GM12801 (cell line): ENCODE measurements around the gene RNPEP.

Experiments
- TF ChIP-seq, protein P1 (sequence below): IDR thresholded peaks from one replicate; pipeline ENCODE4 v1.5.1; 2011; ENCODE audit warnings: control low read depth; ENCODE audit not compliant: insufficient read length; ENCODE audit errors: extremely low read depth

The RNPEP gene

DNA sequence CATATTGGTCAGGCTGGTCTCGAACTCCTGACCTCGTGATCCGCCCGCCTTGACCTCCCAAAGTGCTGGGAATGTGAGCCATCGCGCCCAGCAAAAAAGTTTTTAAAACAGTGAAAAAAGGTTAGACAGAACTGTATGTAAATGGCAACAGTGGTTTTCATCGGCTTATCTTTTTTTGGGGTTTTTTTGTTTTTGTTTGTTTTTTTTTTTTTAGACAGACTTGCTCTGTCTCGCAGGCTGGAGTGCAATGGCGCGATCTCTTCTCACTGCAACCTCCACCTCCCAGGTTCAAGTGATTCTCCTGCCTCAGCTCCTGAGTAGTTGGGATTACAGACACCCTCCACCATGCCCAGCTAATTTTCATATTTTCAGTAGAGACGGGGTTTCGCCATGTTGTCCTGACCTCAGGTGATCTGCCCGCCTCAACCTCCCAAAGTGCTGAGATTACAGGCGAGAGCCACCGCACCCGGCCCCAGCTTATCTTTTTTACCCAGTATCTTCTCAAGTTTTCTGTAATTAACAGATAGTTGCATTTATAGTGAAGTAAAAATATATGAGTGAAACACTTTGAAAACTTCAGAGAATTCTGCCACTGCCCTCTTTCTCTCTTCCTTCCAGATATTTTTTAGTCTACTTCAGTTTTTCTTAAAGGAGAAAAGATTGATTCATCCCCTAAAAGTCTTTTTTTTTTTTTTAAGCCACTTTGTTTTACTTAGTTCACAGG lies 14.1 kb upstream of the RNPEP start:
- TF ChIP-seq, protein P1, sequence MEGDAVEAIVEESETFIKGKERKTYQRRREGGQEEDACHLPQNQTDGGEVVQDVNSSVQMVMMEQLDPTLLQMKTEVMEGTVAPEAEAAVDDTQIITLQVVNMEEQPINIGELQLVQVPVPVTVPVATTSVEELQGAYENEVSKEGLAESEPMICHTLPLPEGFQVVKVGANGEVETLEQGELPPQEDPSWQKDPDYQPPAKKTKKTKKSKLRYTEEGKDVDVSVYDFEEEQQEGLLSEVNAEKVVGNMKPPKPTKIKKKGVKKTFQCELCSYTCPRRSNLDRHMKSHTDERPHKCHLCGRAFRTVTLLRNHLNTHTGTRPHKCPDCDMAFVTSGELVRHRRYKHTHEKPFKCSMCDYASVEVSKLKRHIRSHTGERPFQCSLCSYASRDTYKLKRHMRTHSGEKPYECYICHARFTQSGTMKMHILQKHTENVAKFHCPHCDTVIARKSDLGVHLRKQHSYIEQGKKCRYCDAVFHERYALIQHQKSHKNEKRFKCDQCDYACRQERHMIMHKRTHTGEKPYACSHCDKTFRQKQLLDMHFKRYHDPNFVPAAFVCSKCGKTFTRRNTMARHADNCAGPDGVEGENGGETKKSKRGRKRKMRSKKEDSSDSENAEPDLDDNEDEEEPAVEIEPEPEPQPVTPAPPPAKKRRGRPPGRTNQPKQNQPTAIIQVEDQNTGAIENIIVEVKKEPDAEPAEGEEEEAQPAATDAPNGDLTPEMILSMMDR, result no peak

DNA sequence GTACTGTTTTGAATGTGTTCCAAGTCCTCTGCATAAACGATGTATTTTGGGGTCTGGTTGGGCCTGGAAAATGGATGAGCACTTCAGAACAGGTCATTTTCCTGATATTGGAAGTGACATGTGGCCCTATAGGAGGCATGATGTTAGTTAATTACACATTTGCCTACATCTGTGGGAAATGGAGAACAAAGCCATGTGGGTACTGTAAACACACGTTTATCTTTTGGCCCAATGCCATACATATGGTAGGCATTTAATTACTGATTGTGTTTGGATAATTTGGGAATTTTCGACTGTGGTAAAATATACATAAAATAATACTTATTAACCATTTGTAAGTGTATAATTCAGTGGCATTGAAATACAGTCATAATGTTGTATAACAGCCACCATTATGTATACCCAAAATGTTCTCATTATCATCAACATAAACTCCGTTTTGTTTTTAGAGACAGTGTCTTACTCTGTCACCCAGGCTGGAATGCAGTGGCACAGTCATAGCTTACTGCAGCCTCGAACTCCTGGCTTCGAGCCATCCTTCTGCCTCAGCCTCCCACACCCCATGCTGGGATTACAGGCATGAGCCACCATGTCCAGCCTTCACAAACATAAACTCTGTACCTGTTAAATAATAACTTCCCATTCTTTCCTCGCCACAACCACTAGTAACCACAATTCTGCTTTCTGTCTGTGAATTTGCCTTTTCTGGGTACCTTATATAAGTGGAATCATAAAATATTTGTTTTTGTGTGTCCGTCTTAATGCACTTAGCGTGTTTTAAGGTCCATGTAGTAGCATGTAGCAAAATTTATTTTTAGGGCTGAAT lies 11.9 kb upstream of the RNPEP start:
- TF ChIP-seq, protein P1, result no peak

DNA sequence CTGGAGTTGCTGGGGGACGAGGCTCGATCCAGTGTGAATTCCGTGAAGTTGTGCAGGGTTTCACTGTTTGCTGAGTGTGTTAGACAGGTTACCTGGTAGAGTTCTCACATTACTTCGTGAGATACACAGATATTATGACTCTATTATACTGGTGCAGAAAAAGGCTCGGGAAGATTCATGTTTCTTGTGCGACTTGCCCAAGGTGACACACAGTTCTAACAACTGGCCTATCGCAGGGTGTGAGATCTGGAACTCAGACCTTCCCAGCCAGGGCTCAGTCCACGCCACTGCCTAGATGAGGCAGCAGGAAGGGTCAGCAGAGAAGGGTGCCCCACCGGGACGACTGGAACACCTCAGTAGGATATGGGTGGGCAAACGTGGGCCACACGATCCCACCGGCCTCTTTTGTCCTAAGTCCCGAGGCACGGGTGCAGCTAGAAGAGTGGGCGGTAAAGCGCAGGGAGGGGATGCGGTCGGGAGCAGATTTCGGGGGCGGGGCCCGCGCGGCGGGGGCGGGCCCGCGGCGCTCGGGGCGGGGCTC lies 296 bp upstream of the RNPEP start:
- TF ChIP-seq, protein P1, result no peak

DNA sequence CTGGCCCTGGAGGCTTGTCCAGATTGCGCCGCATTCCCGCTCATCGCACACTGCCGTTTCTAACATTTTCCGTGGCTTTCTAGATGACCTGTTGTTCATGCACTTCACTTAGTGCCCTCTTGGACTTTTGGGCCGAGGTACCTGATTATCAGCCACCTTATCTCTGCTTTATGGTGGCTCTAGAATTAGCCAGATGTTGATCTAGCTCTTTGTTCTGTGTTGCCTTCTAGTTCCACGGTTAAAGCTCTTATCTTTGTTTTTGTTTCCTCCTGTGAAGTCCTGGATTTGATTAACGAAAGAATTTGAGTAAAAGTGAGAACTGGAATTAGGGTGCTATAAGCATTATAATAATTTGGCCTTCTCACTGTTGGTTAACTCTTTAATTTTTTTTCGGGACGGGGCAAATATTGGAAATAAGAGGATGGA lies 945 bp downstream of the RNPEP start:
- TF ChIP-seq, protein P1, result no peak

DNA sequence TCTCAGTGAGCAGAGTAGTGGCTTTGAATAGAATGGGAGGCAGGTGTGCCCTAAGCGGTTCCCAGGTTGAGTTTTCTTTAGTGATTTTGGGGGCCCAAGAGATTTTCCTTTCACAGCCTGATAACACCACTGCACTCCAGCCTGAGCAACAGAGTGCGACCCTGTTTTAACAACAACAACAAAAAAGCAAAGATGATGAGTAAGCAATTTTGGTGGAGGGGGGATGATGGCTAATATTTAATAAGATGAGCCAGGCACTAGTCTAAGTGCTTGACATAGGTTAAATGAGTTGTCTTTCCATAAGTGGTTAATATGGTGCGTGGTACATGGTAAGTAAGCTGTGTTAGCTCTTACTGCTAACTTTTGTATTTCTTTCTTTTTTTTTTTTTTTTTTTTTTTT lies 2.0 kb downstream of the RNPEP start:
- TF ChIP-seq, protein P1, result no peak

DNA sequence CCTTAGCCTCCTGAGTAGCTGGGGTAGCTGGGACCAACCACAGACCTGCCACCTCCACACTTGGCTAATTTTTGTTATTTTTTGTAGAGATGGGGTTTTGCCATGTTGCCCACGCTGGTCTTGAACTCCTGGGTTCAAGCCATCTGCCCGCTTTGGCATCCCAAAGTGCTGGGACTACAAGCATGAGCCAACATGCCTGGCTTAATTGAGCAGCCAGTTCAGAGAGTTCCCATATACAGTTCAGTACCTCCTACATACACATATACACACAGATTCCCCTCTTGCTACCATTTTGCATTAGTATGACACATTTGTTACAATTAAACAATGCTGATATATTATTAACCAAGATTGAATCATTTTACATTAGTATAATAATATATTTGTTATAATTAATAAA lies 2.9 kb downstream of the RNPEP start:
- TF ChIP-seq, protein P1, result no peak

DNA sequence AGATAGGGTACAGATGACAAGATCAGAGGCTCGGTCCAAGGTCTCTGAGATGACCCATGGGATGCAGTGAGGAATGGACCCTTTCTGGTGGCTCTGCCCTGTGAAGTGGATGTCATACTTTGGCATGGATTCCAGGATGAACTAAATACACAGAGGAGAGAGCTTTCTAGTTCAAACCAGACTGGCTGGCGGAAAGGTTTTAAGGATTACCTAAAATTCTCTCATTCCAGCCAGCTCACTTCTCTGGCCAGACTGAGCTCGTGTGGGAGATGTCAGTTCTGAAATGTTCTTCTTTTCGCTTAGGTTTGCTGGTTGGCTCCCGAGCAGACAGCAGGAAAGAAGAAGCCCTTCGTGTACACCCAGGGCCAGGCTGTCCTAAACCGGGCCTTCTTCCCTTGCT lies 6.2 kb downstream of the RNPEP start:
- TF ChIP-seq, protein P1, result no peak
